ENCODE data around the gene EIPR1.

The EIPR1 gene

DNA sequence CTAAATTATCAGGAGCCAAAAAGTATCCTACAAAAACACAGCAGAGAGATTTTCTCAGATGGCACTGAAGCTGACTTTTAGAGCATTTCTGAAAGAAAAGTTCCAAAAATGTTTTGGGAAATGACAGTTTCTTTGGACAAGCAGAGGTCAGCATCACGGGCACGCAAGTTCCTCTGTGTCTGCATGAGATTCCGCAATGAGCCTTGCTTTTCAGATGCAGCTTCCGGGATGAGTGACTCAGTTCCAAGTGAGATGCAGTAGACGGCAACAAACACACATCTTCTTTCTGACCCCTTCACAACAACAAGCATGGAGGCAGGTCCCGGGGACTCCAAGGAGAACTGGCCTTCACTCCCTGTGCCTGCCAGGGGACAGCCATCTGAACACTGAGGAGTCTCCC, 76.6 kb downstream of the EIPR1 start:
- DNase-seq, result no peak

- DNase-seq, result no peak
Observed at GRCh38 chr2:3300224-3300995, 77.2 kb downstream of the EIPR1 start.

GRCh38 chr2:3299703-3300102, 77.9 kb downstream of the EIPR1 start:
- DNase-seq, result no peak

GRCh38 chr2:3299130-3299529, 78.5 kb downstream of the EIPR1 start:
- no peak for DNase-seq

- no peak for DNase-seq
Observed at GRCh38 chr2:3298191-3298590, 79.4 kb downstream of the EIPR1 start.

DNA sequence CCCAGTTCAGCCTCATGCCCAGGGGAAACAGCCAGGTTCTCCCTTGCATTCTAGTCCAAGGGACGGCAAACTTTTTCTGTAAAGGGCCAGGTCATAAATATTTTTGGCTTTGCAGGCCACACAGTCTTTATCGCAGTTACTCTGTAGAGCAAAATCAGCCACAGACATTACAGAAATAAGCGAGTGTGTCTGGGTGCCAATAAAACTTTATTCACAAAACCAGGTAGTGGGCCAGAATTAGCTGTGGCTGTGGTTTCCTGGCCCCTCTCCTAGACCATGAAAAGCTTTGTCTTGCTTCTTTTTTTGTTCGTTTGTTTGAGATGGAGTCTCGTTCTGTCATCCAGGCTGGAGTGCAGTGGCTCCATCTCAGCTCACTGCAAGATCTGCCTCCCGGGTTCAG, 80.1 kb downstream of the EIPR1 start:
- DNase-seq, result no peak

DNA sequence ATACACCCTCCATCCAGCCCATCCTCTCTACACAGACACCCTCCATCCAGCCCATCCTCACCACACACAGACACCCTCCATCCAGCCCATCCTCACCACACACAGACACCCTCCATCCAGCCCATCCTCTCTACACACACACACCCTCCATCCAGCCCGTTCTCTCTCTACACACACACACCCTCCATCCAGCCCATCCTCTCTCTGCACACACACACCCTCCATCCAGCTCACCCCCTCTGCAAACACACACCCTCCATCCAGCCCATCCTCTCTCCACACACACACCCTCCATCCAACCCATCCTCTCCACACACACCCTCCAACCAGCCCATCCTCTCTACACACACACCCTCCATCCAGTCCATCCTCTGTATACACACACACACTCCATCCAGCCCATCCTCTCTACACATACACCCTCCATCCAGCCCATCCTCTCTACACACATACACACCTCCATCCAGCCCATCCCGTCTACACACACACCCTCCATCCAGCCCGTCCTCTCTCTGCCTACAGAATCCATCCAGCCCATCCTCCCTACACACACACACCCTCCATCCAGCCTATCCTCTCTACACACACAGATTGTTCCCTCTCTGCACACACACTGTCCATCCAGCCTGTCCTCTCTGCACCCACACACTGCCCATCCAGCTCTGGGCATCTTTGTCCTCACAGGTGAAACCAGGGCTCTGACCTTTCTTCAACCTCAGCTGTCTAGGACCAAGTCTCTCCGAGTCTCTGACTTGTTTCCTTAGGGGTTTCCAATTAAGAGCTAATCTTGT, 81.2 kb downstream of the EIPR1 start:
- DNase-seq, result no peak

GRCh38 chr2:3294493-3294892, 83.1 kb downstream of the EIPR1 start:
- DNase-seq, result no peak

- DNase-seq, result peak; percentile 60
Observed at GRCh38 chr2:3294069-3294468, 83.5 kb downstream of the EIPR1 start.

- peak; percentile 59 for DNase-seq
Observed at GRCh38 chr2:3293221-3293620, 84.4 kb downstream of the EIPR1 start.

DNA sequence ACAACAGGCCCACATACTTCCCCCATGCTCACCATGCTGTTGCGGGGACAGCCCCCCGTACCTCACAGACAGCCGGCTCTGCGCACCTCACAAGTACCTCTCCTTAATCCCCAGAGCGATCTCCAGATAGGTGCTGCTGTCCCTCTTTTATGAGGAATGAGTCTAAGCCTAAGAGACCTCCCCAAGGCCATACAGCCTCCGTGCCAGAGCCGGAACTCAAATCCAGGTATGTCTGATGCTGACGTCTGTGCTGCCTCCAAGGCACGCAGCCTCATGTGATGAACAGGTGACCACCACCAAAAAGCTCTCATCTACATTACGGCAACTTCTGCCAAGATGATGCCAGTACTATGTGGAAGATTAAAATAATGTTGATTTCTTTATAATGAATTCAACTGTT, 85.2 kb downstream of the EIPR1 start:
- DNase-seq, result no peak

- no peak for DNase-seq
Observed at GRCh38 chr2:3291750-3292149, 85.9 kb downstream of the EIPR1 start.

DNA sequence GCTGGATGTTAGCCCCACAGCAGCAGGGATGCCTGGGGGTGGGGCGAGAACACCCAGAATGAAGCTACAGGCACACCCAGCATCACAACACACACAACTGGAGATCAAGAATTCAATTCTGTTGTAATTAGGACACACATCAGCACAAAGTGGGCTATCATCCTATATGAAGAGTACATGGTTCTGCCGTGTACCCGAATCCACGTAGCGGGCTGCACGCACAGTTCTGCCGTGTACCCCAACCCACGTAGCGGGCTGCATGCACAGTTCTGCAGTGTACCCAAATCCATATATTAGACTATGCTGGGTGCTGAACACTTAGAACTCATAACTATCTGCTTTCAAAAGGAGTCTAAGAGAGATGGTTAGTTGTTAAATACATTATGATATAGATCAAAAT, 86.5 kb downstream of the EIPR1 start:
- DNase-seq, result no peak

- DNase-seq, result no peak
Observed at GRCh38 chr2:3290655-3291054, 87.0 kb downstream of the EIPR1 start.

GRCh38 chr2:3289971-3290370, 87.6 kb downstream of the EIPR1 start:
- DNase-seq, result no peak

DNA sequence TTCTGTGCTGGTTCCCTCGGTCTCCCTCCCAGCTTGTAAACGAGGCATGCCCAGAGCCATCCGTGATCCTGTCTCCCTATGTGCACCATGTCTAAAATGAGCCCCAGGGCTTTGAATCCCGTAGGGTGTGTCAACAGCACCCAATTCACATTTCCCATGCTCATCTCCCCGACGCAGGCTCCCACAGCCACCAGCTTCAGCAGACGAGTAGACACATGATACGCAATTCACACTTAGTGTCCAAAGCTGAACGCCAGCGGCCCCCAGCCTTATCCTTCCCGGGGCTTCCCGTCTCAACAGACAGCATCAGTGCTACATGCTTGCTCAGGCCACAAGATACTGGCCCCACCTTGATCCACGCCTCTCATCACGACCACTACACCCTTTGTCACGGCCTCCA, 88.1 kb downstream of the EIPR1 start:
- DNase-seq, result peak; percentile 74

GRCh38 chr2:3289171-3289515, 88.5 kb downstream of the EIPR1 start:
- DNase-seq, result no peak

DNA sequence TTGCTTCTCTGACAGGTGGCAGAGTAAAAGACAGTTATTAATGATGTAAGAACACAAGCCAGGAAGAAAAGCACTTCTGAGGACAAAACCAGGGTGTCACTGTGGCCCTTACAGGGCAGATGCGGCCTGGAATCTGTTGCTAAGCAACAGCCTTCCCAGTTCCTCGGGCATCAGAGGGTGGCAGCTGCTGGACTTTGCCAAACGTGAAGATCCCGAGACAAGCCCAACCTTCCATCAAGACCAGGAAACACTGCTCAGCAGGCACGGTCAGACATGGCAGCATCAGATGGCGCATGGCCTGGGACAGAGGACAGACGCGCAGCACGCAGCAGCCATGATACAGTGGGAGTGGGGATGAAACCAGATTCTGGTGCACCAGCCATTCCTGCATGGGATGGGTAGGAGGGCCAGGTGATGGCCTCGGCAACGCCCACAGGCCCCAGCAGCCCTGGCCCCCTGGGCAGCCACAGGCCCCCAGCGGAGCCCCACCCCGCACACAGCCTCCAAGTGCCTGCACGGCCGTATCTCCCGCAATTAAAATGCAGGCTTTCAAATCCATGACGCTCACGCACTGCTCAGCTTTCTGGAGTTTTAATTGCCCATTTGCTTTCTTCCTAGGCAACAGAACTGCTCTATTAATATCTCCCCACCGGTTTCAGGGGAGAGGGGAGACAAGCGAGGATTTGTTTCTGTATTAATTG, 89.0 kb downstream of the EIPR1 start:
- DNase-seq, result peak; percentile 70

DNA sequence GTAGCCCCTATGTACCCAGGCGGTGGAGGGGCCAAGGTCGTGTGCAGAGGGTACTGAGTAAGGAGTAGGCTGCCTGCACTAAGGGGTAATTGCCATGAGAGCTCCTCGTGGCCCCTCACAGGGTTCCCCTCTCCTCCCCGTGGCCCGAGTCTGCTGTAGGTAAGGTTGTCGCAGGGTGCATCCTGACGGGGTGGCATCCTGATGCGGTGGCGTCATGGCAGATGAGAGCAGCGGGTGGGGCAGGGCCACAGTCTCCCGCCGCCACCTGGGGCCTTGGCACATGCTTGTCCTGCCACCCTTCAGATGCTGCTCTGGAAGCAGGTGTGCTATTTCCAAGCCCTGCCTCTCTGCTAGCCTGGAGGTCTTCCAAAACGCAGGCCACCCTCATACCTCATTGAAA, 89.7 kb downstream of the EIPR1 start:
- DNase-seq, result no peak

DNA sequence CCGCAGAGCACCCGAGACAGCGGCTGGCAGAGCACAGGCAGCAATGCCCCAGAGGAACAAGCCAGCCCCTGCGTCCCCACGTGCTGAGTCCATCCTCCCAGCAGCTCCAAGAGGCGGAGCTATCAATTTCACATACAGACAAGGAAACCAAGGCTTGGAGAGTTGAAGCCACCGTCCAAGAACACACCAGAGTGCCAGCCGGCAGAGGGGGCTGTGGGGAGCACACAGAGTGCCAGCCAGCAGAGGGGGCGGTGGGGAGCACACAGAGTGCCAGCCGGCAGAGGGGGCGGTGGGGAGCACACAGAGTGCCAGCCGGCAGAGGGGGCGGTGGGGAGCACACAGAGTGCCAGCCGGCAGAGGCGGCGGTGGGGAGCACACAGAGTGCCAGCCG, 91.0 kb downstream of the EIPR1 start:
- peak; percentile 87 for DNase-seq

GRCh38 chr2:3285901-3286645, 91.5 kb downstream of the EIPR1 start:
- DNase-seq, result peak; percentile 79

DNA sequence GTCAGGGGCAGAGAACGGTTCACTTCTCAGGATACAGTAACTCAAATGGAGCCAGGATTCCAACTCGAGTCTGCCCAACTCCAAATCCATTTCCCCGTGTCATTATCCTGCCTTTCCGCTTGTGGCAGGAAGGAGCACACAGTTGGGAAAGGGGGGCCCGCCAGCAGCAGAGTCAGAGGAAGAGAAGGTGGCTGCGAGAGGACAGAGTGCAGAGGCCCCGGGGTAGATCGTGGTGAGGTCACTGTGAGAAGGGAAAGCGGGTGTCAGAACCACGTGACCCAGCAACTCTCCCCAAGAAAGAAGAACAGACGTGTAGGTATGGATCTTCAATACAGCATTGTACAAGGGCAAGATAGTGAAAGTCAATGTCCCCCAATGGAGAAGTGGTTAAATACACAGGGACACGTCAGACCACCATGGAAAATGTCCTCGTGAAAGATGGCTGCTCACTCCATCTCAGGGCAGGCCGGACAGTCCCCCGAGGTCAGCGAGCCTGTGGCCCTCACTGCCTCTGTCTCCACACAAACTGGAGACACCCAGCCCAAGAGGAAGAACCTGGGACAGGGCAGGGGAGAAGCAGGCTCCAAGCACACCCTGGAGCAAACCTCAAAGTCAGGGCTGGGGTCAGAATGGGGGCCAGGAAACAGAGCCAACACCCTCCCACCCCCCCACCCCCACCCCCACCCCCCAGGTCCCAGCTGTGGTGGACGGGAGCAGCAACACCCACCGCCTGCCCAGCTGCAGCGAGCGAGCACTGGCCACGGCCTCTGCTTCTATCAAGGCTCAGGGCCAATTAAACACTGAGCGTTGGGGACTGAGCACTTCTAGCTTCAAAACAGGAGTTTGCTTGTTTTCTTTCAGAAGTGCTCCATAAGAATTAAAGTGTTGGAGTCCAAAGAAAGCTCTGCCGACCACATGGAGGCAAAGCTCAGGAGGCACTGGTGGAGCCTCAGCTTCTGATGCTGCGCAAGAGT, 92.7 kb downstream of the EIPR1 start:
- no peak for DNase-seq
